HG02884 (cell line): ENCODE measurements around the gene IGSF9B.
A peak's percentile ranks its signal among the peaks of the same experiment; 100 is the strongest.

ENCODE experiments used
- ATAC-seq: cut with Tn5 transposase; IDR thresholded peaks from one replicate; pipeline ENCODE4 v1.9.1; 2021; ENCODE audit warnings: mild to moderate bottlenecking, moderate library complexity; ENCODE audit not compliant: unreplicated experiment

IGSF9B gene

DNA sequence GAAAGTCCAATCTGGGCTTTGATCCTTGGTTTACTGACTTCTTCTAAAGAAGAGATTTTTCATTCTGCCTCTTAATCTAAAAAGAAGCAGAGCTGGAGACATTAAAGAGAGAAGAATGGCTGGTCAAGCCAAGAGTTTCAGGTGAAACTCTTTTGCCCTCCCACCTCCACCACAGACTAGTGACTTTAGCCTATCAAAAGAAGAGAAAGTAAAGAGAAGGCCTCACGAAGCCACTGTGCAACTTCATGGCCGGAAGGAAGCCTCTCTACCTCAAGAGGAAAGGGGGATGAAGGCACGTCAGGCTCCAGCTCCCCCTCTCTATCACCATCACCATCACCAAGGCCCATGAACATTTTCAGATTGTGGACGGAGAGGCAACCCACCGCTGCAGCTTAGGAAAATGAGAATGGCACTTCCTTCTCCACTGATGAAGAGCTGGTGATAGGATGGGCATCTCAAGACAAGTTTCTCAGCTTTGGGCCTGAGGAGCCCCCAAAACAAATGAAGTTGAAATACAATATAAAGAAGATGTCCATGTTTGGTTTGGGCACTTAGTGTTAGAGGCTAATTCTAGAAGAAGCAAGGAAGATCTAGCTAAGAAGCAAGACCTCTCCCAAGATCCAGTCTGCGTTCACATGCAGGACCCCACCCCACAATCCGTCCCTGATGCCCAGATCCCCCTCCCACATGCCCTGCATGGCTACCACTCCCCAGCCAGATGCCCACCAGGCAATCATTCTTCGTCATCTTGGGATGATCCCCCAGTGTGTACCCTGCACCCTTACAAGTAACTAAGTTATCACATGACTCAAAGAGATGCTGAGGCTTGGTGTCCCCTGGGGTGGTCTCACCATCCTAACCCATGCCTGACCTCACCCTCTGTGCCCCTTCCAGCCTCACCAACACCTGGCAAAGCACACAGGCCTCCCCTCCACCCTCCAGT, 52.6 kb downstream of the IGSF9B start:
- ATAC-seq = no peak

DNA sequence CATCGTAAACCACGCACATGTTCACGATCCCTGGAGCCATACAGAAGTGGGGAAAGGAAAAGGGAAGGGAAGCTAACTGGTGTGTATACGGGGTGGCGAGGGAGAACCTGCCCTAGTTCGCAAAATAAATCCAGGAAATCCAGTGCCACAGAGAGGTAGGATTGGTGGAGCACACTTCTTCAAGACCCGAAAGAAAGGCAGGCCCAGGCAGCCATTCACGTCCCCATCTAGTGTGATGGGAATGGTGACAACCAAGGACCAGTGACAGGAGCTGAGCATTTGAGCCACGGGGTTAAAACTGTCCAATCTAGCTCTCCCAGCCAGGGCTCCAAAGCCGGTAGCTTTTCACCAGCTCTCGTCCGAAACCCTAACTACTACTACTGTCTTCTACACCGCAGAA, 53.7 kb downstream of the IGSF9B start:
- no peak for ATAC-seq

DNA sequence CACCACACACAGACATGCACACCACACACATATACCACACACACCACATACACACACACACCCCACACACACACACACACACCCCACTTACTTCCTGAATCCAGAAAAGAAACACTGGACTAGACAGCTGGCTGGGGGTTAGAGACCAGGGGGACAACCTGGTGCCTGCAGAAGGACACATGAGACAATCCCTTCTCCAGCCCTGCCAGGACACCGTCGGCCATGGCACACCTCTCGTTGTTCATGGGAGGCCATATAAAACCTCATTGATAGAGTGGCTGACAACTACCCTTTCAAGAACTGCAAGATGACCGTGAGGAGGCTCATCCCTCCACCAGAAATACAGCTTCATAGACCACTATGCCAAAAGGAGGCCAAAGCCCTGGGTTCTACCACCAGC, 54.3 kb downstream of the IGSF9B start:
- ATAC-seq = no peak

DNA sequence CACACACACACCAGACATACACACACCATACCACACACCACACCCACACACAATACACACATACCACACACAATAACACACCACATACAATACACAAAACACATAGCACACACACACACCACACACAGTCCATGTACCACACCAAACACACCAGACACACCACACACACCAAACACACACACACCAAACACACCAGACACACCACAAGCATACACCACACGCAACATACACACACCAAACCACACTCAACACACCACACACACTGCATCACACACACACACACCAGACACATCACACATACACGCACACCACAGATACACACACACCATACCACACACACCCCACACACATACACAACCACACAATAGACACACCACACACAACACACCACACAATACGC, 54.8 kb downstream of the IGSF9B start:
- ATAC-seq = no peak

DNA sequence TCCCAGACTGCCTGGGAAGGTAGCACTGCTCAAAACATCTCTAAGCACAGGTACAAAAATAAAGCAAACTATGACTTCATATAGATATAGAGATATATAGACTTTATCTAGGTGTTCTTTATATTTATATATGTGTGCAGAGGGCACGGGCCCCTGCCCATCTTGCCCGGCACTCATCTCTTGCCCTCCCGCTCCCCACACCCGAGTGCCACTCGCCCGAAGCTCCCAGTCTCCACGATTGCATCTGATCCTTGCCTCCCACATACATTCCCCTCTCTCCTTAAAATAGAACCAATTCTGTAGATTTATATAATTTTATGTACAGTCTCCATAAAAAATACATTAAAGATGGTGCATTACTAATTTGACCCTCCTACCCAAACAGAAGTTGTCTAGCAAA, 55.5 kb downstream of the IGSF9B start:
- no peak for ATAC-seq

DNA sequence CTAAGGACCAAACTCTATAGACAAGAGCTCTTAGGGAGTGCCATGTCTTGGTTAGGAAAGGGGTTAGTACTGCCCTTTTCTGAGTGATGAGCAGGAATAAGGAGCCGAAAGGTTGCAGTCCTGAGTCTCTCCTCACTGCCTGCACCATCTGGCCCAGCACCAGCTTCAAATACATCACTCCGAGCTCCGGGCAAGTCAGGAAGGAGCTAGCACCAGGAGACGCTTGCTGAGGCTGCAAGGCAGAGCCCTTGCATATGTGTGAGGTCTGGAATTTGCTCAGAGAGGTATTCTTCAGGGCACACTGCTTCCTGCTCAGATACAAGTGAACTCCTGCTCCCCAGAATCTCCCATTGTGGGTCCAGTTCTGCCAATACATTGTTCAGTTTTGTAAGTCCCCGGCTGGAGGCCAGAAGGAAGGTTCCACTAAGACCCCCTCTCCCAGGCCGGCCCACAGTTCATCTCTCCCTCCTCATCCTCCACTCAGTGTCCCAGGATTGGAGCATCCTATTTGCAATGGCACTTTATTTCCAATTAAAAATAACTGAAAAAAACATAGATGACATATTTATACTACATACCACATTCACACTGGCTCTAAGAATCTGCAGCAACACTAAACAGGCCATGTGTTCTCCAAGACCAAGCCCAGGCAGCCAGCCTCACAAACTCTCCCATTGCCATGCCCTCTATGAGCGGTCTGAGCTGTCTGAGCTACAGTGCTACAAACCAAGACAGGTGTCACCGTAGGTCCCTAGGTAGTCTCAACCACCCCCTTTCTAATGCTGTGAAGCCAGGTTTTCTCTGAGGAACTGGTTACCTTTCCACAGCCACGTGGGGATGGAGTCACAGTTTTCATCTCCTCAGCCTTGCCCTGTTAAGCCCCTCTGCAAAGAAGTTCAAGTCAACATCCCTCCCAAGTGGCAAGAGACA, 56.3 kb downstream of the IGSF9B start:
- ATAC-seq = no peak

DNA sequence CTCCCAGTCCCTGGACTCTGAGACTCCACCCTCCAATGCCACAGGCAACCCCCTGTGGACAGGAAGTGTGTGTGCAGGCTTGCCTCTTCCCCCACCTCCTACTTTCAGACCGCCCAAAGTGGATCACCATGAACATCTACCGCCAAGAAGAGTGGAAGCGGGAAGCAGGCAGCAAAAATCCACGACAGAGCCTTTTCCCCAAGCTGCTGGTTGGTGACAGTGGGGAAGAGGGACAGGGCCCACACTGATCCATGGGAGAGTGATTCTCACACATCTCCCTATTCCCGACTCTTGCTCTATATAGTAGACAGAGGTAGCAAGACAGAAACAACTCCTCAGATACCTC, 58.0 kb downstream of the IGSF9B start:
- ATAC-seq = no peak

DNA sequence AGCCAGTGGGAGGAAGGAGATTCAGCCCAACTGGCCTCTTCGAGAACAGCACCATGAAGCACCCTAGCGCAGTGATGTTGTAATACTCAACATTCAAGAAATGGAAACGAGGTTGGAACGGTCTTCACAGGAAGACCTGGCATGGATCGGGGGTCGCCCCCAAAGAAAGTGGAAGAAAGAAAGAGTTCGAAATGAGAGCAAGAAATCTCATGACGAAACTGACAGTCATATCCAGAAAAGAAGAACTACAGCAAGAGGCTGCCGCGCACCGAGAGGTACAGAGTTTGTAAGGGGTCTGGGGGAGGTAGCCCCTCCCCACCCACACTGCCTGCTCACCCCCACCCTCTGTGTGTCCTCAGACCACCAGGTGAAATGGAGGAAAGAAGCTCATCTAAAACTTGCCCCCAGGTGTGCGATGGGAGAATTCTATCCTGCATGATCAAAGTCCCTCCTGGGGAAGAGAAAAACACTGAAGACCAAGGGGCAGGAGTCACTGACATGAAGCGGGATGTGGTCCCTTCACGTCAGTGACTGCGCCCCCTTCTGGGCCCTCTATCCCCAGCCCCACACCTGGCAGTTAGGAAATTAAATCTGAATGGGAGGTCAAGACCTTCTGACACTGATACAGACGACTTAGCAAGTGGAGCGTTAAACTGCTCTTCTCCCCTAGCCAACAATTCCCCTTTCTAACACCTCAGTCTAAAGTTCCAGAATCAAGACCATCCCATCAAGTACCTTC, 58.6 kb downstream of the IGSF9B start:
- peak; percentile 52 for ATAC-seq

DNA sequence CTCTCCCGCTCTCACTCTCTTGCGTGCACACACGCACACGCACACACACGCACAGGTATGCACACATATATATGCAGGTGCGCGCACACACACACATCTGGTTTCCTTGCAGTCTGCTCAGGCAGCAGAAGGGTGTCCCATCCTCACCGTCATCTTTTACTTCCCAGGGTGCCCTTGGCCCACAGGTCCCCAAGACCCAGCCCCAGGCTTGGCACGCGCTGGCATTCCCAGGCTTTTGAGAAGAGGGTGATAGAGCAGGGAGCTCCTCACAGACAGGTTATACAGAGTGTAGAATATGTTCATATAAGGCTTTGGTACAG, 59.5 kb downstream of the IGSF9B start:
- ATAC-seq = no peak

DNA sequence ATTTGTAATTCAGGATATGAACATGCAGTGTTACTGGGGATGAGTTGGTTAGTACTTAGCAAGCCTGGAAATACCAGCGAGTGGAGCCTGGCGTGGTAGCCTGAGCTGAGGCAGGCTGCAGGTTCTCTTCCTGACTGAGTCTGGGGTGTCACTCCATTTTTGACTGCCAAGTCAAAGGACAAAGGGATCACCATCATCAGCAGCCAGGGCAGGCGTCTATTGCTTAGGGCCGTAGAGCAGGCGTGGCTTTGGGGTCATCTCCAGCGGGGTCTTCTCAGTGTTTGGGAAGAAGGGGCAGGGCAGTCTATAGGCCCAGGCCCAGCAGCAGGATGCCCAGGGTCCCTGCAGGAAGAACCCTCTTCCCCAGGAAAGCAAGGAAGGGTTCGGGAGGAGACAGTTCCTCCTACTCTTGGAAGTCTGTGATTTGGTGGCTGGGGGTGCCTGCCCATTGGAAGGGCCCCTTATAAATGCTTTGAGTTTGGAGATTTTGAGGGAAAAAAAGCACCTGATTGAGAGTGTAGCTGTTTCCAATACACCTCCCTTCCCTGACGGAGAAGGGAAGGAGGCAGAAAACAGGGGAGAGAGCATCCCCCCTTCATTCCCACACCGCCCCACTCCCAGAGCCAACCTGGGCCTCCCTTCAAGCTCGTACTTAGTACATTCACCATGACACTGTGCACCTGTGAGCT, 60.0 kb downstream of the IGSF9B start:
- no peak for ATAC-seq

DNA sequence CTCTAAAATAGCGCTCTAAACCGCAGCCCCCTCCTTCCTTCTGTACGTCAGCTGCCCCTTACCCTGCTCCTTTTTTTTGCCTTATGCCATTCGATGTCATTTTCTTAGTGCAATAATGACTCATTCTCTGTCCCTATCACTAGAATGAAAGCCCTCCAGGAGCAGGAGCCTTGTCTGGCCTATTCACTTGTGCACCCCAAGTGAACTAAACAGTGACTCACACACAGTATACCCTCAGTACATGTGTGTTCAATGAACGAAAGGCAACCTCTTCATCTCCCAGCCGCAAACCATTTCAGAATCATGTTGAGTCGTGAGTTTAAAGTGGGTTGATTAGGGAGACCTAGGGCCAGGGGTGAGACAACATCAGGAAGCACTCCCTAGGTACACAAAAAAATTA, 60.7 kb downstream of the IGSF9B start:
- peak; percentile 56 for ATAC-seq

DNA sequence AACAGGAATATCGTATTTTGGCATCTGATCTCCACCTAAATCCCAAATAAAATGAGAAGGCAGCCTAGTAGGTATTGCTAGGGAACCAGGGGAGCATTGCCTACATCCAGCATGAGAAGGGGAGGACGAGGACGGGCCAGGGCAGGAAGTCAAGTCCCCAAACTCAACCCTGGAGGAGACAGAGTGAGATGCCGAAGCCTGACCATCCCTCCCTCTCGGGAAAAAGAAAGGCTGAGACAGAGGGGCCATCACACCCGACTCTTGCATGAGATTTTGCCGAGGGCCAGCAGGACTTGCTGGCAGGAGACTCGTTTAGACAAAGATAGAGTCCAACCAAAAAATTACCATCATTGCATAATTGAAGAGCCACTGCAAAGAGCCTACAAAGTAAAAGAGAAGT, 61.2 kb downstream of the IGSF9B start:
- ATAC-seq = peak; percentile 24

DNA sequence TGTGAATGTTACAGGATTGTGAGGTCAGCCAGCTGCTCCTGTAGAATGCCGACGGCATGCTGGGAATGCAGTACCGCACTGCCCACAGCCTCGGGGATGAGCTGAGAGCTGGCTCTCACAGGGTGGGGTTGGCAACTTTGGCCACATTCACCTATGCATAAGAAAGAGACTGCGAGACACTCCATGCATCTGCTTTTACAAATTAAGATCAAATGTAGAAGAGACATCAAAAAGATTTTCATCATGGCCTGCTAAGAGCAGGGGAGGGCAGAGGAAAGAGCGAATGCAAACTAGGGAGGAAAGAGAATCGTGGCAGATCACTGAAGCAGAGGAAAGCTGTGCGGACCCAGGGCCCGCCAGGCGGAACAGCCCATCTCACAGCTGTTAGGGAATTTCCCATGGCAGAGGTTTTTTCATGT, 61.7 kb downstream of the IGSF9B start:
- peak; percentile 53 for ATAC-seq

DNA sequence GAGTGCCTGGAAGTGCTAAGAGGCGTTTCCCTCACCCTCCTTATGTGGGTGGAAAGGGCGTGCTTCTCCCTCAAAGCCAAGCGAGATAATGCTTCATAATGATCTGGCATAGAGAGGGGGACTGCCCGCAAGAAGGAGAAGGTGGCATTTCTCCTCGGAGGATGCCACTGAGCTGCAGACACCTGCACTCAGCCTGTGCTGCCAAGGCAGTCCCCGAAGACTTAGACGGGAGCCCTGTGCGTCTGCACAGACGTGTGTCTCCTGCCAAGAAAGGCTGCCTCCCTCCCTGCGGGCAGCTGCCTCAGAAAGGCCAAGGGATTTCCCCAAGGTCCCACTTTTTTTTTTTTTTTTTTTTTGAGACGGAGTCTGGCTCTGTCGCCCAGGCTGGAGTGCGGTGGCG, 63.4 kb downstream of the IGSF9B start:
- no peak for ATAC-seq

DNA sequence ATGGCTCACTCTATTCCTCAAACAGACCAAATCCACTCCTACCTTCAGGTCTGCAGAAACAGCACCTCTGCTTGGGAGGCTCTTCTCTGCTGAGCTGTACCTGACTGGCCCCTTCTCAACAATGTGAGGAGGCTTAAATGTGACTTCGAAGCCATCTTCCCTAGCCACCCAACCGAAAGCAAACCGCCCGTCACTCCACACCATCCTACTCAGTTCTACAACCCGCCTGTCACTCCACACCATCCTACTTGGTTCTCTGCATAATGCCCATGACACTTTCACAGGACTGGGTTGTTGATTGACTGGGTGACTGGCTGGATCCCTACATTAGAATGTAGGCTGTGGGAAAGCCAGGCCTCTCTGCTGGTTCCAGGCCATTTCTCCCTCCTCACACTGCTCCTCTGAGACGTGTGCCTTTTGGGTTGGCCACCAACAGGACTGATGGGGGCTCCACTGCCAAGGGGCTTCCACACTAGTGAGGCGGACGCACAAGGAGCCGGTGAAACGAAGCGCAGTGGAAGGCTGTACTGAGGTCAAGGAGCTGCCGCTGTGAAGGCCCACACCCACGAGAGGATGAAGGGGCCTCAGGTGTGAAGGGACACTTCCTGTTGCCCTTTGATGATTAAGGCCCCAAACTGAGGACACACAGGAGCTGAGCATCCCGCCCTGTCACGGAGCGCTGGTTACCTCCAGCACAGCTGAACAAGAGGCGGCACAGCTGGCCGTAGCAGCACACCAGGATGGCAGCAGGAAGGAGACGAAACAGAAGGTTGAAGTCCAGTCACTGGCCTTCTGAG, 64.0 kb downstream of the IGSF9B start:
- ATAC-seq = no peak

DNA sequence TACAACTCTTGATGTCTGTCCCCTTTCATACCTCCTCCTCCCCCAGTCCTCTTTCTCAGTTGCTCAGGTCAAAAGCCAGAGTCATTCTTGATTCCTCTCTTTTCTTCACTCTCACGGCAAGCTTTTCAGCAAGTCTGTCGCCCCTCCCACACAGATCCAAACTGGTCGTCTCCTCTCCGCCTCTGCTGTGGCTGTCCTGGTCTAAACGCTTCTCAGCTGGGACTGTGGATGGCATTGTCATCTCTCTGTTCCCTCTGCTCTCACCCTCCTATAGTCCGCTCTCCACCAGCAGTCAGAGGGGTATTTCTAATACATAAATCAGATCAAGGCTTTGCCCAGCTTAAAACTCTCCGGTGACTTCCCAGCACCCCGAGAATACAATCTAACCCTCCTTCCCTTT, 64.6 kb downstream of the IGSF9B start:
- no peak for ATAC-seq

DNA sequence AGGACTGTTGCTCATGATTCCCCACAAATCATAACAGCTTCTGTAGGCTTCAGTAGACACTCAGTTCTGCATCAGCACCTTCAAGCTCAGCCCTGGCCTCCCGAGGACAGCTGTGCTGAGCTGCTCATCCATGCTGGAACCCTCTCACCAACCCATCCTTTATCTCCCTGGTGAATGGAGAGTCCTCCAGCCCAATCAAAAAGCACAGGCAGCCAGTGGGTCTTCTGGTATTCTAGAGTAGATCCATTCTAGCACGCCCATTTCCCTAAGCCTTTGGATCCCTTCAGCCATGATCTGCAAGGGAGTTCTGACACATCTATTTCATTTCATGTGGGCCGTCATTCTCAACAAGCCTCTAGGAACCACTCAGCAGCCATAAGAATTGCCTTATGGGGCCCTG, 66.9 kb downstream of the IGSF9B start:
- ATAC-seq = no peak

DNA sequence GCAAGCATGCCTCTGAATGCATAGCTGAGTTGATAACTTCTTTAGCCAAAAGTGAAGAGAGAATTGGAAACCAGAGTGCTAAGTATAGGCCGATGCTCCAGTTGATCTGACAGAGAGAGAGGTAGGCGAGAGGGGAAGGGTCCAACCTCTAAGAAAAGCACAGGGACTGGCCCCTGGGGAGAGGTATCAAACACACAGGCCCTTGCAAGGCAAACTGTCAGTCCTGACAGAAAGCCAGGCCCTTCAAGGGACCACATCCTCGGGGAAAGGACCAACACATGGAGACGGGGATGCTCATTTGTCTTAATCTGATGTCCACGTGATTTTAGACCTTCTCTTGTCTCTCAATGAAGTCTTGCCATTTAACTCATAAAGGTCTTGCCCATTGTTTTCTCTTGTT, 67.6 kb downstream of the IGSF9B start:
- no peak for ATAC-seq

DNA sequence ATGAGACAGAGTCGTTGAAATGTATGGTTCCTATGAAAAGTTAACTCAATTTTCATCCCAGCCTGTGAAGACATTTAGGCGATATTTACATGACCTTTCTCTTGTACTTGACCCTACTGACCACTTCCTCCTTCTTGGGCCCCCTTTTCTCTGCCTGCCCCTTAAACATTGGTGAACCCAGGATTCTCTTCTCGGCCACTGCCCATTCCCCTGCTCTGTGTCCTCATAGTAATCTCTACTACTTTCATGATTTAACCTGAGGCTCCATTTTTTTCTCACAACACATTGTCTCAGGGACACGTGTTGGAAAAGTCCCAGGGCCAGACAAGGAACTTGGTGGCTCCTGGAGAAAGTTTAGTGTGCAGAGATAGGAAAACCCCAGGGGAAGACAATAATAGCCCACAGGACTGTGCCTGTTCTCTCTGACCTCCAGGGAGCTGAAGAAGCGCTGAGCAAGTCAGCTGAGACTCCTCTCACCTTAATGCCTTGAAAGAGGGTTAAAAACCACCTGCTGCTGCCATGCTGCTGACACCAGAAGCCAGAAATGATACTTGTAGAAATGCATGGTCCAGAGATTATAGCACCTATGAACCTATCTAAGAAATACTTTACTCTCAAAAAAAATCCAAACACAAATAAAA, 69.0 kb downstream of the IGSF9B start:
- ATAC-seq = no peak

DNA sequence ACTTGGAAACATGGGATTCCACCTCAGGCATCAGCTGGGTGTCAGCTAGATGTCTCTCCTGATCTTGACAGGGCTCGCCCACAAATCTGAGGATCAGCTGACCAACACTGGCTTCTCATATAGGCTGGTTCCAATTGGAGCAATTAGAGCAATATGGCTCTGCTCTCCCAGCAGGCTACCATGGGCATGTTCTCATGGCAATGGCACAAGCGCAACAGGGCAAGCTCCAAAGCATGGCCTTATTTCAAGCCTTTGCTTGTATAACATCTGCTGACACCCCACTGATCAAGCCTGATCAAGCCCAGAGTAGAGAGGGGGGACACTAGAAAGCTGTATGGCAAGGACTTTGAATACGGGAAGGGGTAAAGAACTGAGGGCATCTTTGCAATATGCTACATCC, 70.7 kb downstream of the IGSF9B start:
- no peak for ATAC-seq
